Memory B cell (primary cell): ENCODE data around the gene SMPDL3B.

Source experiments
- ATAC-seq: fragments of 150-1000 bp; cut with Tn5 transposase; 2 replicates; pipeline ENCODE4 v1.10.0; 2021; ENCODE audit warnings: low read depth, mild to moderate bottlenecking, moderate library complexity
- DNase-seq, 2 donors: peaks; one replicate each; pipeline ENCODE4 v3.0.0; 2022; ENCODE audit warnings: low spot score in 2 of 2
- H3K27ac Mint-ChIP-seq: one replicate; pipeline ENCODE4 v1.8.0; 2022; ENCODE audit warnings: mild to moderate bottlenecking, moderate library complexity, mixed read lengths
- H3K27me3 Mint-ChIP-seq: one replicate; pipeline ENCODE4 v1.8.0; 2022; ENCODE audit warnings: mixed read lengths
- H3K36me3 Mint-ChIP-seq: one replicate; pipeline ENCODE4 v1.8.0; 2022; ENCODE audit warnings: mild to moderate bottlenecking, mixed read lengths
- H3K4me1 Mint-ChIP-seq: one replicate; pipeline ENCODE4 v1.8.0; 2022; ENCODE audit warnings: mixed read lengths
- H3K4me3 Mint-ChIP-seq: one replicate; pipeline ENCODE4 v1.8.0; 2022; ENCODE audit warnings: mild to moderate bottlenecking, moderate library complexity, mixed read lengths
- H3K9me3 Mint-ChIP-seq: one replicate; pipeline ENCODE4 v1.8.0; 2022; ENCODE audit warnings: mixed read lengths

The SMPDL3B gene

DNA sequence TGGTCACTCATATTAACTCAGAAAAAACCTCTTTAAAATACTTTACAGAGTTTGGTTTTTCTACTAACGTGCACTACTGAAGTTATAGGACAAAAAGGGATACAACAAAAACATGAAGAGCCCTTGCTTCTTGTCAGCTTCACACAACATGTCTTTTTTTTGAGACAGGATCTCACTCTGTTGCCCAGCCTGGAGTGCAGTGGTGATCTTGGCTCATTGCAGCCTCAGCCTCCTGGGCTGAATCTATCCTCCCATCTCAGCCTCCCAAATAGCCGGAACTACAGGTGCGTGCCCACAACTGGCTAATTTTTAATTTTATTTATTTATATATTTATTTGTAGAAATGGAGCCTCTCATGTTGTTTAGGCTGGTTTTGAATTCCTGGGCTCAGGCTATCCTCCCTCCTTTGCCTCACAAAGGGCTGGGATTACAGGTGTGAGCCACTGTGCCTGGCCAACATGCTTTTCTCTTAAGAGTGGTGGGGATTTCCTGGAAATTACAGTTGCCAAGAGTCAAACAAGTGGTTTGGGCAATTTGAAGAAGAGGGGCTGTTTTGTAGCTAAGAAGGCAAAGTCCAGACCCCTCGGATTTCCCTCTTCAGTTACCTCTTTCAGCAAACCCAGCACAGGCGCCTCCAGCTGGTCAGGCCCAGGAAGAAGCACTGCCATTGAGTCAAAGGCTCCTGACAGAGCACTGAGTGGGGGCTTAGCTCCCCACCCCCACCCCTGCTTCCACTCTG lies 6.4 kb upstream of the SMPDL3B start:
- H3K4me3 Mint-ChIP-seq, result no peak overlapping the region

DNA sequence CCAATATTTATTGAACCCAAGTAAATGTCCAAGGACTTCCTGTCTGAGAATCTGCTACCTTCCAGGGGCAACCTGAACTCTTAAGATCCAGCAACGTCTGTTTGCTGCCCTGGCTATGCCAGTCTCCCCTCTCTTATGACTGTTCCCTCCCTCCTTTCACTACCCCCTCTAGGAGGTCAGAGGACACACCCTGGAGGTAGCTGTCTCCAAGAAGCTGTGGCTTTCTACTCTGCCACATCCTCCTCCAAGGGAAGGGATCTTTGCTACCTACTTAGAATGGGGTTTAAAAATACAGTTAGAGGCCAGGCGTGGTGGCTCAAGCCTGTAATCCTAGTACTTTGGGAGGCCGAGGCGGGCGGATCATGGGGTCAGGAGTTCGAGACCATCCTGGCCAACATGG lies 3.6 kb upstream of the SMPDL3B start:
- Mint-ChIP-seq H3K9me3 (no peaks in the 10 kb centered on the region), H3K4me3 (no peak overlapping the region), H3K4me1 (peaks cover 17% of the 10 kb centered on the region), H3K36me3 (peaks cover 2% of the 10 kb centered on the region), H3K27ac (no peak overlapping the region), H3K27me3 (peaks cover 13% of the 10 kb centered on the region)
- ATAC-seq, result no peak
- DNase-seq, result no peak

More for the DNA sequence above, 6.4 kb upstream of the SMPDL3B start:
- H3K27me3 Mint-ChIP-seq, result peaks cover 2% of the 10 kb centered on the region
- ATAC-seq (no peak), DNase-seq (no peak)
- H3K36me3 Mint-ChIP-seq, result peaks cover 2% of the 10 kb centered on the region
- no peaks in the 10 kb centered on the region for H3K9me3 Mint-ChIP-seq
- H3K27ac Mint-ChIP-seq, result no peak overlapping the region
- peaks cover 9% of the 10 kb centered on the region for H3K4me1 Mint-ChIP-seq

DNA sequence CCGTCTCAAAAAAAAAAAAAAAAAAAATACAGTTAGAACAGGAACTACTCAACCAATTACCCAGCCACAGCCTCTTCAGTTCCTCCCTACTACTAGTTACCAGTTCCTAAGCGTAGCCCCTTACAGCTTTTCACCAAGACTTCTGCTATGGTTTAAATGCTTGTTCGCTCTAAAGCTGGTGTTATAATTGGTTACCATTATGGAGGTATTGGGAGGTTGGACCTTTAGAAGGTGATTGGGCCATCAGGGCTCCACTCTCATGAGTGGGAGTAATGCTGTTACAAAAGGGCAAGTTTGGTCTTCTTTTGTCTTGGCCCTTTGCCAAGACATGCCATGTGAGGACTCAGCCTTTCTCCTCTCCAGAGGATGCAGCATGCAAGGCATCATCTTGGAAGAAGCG lies 3.0 kb upstream of the SMPDL3B start:
- ATAC-seq, result peak; percentile 64
- Mint-ChIP-seq H3K4me3 (no peak overlapping the region), H3K4me1 (peaks cover 17% of the 10 kb centered on the region), H3K27ac (no peak overlapping the region), H3K9me3 (no peaks in the 10 kb centered on the region), H3K27me3 (peaks cover 13% of the 10 kb centered on the region), H3K36me3 (peaks cover 2% of the 10 kb centered on the region)
- no peak for DNase-seq

DNA sequence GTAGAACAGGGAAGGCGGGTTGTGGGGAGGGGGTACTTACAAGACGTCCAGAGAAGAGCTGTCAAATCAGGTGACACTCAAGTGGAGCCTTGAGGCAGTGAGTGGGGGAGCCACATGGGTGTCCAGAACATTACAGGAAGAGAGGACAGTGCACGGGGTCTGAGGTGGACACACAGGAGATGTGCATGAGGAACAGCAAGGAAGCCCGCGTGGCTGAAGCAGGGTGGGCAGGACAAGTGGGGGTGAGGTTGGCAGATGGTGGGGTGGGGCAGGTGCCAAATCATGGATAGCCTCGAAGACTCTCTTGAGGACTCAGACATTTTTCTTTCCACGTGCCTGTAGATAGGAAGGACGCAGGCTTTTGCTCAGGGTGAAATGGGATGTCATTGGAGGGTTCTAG lies 921 bp downstream of the SMPDL3B start:
- no peaks in the 10 kb centered on the region for H3K9me3 Mint-ChIP-seq
- peaks cover 20% of the 10 kb centered on the region for H3K4me1 Mint-ChIP-seq
- peaks cover 13% of the 10 kb centered on the region for H3K27me3 Mint-ChIP-seq
- no peak for DNase-seq
- H3K27ac Mint-ChIP-seq, result no peak overlapping the region
- H3K36me3 Mint-ChIP-seq, result peaks cover 2% of the 10 kb centered on the region
- no peak overlapping the region for H3K4me3 Mint-ChIP-seq
- no peak for ATAC-seq

DNA sequence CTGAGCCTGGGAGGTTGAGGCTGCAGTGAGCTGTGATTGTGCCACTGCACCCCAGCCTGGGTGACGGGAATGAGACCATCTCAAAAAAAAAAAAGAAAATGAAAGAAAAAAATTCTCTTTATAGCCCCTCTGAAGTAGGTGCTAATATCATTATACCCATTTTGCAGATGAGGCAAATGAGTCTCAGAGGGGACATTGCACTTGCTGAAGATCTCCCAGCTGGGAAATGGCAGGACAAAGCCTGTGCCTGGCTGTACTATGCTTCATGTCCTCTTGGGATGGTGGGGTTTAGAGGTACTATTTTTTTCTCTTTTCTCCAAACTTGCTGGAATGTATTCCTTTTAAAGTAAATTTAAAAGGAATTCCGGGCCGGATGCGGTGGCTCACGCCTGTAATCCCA lies 1.6 kb downstream of the SMPDL3B start:
- ATAC-seq, result no peak
- Mint-ChIP-seq H3K4me1 (peaks cover 20% of the 10 kb centered on the region), H3K27me3 (peaks cover 13% of the 10 kb centered on the region)

DNA sequence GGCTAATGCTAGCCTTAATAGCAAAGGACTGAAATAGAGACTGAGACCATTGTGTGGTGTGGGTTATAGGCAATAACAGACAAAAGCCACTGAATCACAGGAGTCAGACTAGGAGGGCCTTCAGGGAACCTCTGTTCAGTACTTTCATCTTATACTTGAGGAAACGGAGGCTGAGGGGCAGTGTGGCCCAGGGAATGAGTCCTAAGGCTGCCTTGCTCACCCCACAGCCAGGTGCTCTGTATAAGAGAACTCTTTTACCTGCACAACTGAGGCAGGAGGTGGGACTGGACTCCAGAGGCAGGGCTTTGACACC lies 2.7 kb downstream of the SMPDL3B start:
- H3K4me3 Mint-ChIP-seq, result no peak overlapping the region
- ATAC-seq (no peak), DNase-seq (no peak)
- peaks cover 13% of the 10 kb centered on the region for H3K4me1 Mint-ChIP-seq
- H3K27ac Mint-ChIP-seq, result no peak overlapping the region
- H3K36me3 Mint-ChIP-seq, result no peaks in the 10 kb centered on the region
- no peaks in the 10 kb centered on the region for H3K9me3 Mint-ChIP-seq
- peaks cover 13% of the 10 kb centered on the region for H3K27me3 Mint-ChIP-seq

More for the DNA sequence above, 1.6 kb downstream of the SMPDL3B start:
- H3K4me3 Mint-ChIP-seq, result no peak overlapping the region
- no peak overlapping the region for H3K27ac Mint-ChIP-seq
- no peak for DNase-seq
- H3K36me3 Mint-ChIP-seq, result peaks cover 2% of the 10 kb centered on the region
- no peaks in the 10 kb centered on the region for H3K9me3 Mint-ChIP-seq

DNA sequence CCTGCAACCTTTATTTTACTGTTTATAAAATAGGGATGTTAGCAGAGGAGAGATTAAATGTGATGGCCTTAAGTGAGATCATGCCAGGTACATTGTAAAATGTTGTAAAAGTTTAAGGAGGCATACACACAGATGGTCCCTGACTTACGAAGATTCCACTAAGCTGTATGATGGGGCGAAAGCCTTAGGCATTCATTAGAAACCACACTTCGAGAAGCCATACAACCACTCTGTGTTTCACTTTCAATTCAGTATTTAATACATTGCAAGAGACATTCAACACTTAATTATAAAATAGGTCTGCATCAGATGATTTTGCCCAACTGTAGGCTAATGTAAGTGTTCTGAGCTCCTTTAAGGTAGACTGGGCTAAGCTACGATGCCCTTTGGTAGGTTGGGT lies 3.7 kb downstream of the SMPDL3B start:
- Mint-ChIP-seq H3K27me3 (peaks cover 10% of the 10 kb centered on the region), H3K27ac (no peak overlapping the region), H3K4me3 (no peak overlapping the region), H3K36me3 (no peaks in the 10 kb centered on the region), H3K4me1 (peaks cover 11% of the 10 kb centered on the region), H3K9me3 (no peaks in the 10 kb centered on the region)
- ATAC-seq, result no peak
- no peak for DNase-seq

DNA sequence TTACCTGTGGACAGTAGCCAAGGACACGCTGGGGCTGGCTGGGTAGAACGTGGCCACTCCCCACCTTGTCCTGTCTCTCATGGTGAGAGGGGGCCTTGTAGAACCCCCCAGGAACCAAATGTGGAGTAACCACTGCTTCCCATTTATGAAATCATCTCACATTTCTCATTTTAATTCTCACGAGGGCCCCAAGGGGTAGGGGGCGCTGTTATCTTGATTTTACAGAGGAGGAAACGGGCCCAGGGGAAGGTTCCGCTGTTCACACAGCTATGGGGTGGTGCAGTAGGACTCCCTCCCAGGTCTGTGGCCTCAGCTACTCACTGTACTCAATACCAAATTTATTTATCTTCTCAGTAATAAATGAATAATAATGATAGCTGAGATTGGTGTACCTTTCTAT lies 5.5 kb downstream of the SMPDL3B start:
- ATAC-seq (peak; percentile 88), DNase-seq (peak; percentile 52 to 57)
- Mint-ChIP-seq H3K27me3 (peaks cover 5% of the 10 kb centered on the region), H3K36me3 (no peaks in the 10 kb centered on the region), H3K4me1 (peaks cover 8% of the 10 kb centered on the region), H3K27ac (no peak overlapping the region), H3K9me3 (no peaks in the 10 kb centered on the region), H3K4me3 (no peak overlapping the region)

DNA sequence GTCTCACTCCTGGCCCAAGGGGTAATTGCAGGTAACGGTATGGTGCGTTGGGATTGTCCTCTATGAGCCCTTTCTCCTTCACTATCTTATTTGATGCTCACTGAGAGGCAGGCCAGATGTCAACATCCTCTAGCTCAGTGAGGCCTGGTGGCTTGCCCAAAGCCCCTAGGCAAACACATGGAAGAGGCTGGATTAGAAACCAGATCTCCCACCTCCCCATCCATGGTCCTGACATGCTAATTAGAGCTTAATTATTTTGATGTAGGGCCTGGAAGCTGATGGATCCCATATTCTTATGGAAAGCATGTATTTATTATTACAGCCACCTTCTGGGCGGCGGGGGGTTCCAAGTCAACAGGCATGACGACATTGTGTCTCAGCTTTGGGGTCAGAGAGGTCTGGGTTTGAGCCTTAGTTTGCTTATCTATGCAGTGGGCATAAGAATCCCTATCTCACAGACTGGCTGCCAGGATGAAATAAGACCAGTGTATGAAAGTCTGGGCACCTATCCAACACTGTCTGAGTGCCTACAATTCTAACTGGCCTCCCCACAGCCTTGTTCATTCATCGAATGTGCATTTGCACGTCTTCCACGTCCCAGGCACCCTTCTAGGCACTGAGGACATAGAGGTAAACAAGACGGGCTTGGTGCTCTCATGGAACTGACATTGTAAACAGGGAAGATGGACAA lies 6.2 kb downstream of the SMPDL3B start:
- Mint-ChIP-seq H3K4me1 (peaks cover 3% of the 10 kb centered on the region), H3K4me3 (no peak overlapping the region), H3K27ac (no peak overlapping the region), H3K9me3 (no peaks in the 10 kb centered on the region), H3K27me3 (no peaks in the 10 kb centered on the region), H3K36me3 (no peaks in the 10 kb centered on the region)
- no peak for DNase-seq
- no peak for ATAC-seq

DNA sequence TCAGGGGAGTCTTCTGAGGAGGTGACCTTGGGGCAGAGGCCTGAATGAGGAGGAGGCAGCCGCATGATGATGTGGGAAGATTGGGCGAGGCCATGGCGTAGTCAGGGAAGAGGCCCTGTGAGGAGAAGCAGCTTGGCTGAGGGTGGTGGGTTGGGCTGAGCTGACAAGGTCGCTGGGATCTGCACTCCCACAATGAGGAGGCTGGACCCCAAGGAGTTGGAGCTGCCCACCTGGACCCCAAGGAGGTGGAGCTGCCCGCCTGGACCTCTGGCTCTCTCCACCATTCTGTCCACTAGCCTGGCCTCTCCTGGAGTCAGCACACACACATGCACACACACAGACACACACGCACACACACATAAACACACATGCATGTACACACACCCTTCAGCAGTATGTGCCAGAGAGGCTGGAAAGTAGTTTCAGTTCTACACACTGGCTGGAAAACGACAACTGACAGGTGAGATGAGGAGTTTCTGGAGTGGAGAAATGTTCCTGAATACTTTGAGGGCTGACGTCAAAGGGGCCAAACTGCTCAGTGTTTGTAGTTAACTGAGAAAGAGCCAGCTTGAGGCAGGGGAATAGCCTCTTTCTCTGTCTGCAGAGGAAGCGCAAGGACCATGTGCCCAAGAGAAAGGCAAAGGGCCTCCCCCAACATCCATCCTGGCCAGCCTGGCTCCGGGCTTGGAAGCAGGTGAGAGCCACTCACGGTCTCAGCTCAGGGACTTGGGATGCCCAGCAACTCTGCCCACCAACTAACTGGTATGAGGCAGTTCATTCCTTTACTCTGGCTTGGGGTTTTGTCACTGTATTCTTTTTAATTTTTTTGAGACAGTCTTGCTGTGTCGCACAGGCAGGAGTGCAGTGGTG lies 7.1 kb downstream of the SMPDL3B start:
- no peaks in the 10 kb centered on the region for H3K27me3 Mint-ChIP-seq
- H3K4me3 Mint-ChIP-seq, result no peak overlapping the region
- DNase-seq (no peak), ATAC-seq (no peak)
- H3K36me3 Mint-ChIP-seq, result no peaks in the 10 kb centered on the region
- H3K27ac Mint-ChIP-seq, result no peak overlapping the region
- H3K9me3 Mint-ChIP-seq, result no peaks in the 10 kb centered on the region
- peaks cover 3% of the 10 kb centered on the region for H3K4me1 Mint-ChIP-seq

DNA sequence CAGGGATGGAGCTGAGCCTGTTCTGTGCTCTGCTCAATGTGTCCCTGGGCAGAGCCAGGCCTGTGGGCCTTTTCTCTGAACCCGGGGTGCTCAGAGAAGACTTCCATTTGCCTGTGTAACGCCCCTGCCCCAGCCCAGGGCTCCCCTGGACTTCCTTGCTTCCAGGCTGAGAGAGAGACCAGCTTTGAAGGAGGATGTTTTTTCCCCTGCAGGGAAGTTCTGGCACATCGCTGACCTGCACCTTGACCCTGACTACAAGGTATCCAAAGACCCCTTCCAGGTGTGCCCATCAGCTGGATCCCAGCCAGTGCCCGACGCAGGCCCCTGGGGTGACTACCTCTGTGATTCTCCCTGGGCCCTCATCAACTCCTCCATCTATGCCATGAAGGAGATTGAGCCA lies 10.2 kb downstream of the SMPDL3B start:
- ATAC-seq (no peak), DNase-seq (no peak)
- Mint-ChIP-seq H3K9me3 (no peaks in the 10 kb centered on the region), H3K4me1 (peaks cover 2% of the 10 kb centered on the region), H3K4me3 (no peak overlapping the region), H3K27me3 (no peaks in the 10 kb centered on the region), H3K36me3 (no peaks in the 10 kb centered on the region), H3K27ac (no peak overlapping the region)

DNA sequence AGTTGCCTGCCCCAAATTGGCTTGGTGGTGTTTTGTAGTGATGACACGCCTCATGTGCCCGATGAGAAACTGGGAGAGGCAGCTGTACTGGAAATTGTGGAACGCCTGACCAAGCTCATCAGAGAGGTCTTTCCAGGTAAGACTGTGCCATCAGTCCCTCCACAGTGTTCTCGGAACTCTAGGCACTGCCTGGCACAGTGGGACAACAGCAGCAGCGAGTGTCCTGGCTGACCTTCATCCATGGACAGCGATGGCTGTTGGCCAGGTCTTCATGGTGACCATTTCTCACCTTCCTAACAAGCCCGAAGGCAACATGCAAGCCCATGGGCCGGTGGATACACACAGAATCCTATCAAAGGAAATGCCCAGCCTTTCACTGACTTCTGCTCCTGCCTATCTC lies 14.2 kb downstream of the SMPDL3B start:
- ATAC-seq (no peak), DNase-seq (no peak)
- Mint-ChIP-seq H3K9me3 (no peaks in the 10 kb centered on the region), H3K36me3 (no peaks in the 10 kb centered on the region), H3K27me3 (no peaks in the 10 kb centered on the region), H3K4me1 (no peaks in the 10 kb centered on the region), H3K27ac (no peak overlapping the region), H3K4me3 (no peak overlapping the region)

DNA sequence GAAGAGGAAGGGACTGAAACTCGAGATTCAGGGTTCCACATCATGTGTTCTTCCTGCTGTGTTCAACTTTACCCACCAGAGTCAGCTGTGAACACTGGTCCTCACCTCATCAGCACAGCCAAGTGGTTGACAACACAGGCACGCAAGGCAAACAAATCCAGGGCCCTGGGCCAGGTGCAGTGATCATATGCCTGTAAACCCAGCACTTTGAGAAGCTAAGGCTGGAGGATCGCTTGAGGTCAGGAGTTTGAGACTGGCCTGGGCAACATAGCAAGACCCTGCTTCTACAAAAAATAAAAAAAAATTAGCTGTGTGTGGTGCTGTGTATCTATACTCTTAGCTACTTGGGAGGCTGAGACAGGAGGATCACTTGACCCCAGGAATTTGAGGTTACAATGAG lies 16.6 kb downstream of the SMPDL3B start:
- DNase-seq (no peak), ATAC-seq (no peak)
- H3K27ac Mint-ChIP-seq, result no peak overlapping the region
- H3K4me1 Mint-ChIP-seq, result no peaks in the 10 kb centered on the region
- no peaks in the 10 kb centered on the region for H3K27me3 Mint-ChIP-seq
- H3K9me3 Mint-ChIP-seq, result no peaks in the 10 kb centered on the region
- H3K36me3 Mint-ChIP-seq, result no peaks in the 10 kb centered on the region
- H3K4me3 Mint-ChIP-seq, result no peak overlapping the region

DNA sequence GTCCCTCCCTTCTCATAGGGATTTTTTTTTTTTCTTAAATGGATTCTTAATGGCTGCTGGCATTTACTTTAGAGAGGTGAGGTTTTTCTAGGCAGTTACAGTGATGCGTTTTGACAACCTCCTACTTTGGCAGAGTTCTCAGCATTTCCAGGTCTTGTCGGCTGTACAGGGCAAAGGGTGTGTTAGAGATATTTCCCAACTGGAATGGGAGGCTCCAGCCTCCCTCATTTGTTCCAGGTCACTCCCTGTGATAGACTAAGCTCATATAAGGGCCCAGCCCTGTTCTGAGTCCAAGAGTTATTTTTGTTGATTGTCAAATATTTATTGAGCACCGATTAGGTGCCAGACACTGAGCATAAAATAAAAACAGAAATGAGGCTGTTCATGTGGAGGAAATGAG lies 17.3 kb downstream of the SMPDL3B start:
- H3K27ac Mint-ChIP-seq, result no peak overlapping the region
- H3K4me3 Mint-ChIP-seq, result no peak overlapping the region
- ATAC-seq (no peak), DNase-seq (no peak)
- no peaks in the 10 kb centered on the region for H3K9me3 Mint-ChIP-seq
- H3K36me3 Mint-ChIP-seq, result no peaks in the 10 kb centered on the region
- H3K27me3 Mint-ChIP-seq, result peaks cover 3% of the 10 kb centered on the region
- H3K4me1 Mint-ChIP-seq, result no peaks in the 10 kb centered on the region
